Endothelial cell of umbilical vein (primary cell): ENCODE data around the gene GRID1. TPM values are rescaled to one million over a fixed set of nuclear protein-coding genes. Genes with fewer than 3 reads are reported as not detected.

Experiments
- BruUV-seq: library from RNA; stranded (reverse); fragments of 400-500 nt; replicated peaks from 2 replicates; lab custom pipeline; 2021; lab: Mats Ljungman, UMichigan
- CTCF ChIA-PET: fragments of 300-600, 350-600 bp; sonication (Branson Sonifier 250); formaldehyde crosslinking; loops from one replicate; lab custom pipeline; 2021; ENCODE audit warnings: antibody characterized with exemption, inconsistent platforms; lab: Charles Lee
- POLR2A ChIA-PET: fragments of 300-600, 350-600 bp; sonication (Branson Sonifier 250); formaldehyde crosslinking; loops from one replicate; lab custom pipeline; 2021; ENCODE audit warnings: antibody characterized with exemption, inconsistent platforms; lab: Charles Lee
- DNase-seq: peaks from one replicate; pipeline ENCODE4 v3.0.0-alpha.2; 2011; ENCODE audit warnings: low read depth, low spot score
- FAIRE-seq: peaks from 2 replicates; lab custom pipeline; 2011; peaks lifted over from hg19 to GRCh38; lab: Jason Lieb, UNC
- H2AFZ ChIP-seq: 2 replicates; pipeline ENCODE4 v1.6.0; 2012; ENCODE audit warnings: low read depth, low read length, control low read depth, inconsistent platforms
- H3K27ac ChIP-seq: 2 replicates; pipeline ENCODE4 v1.5.1; 2011; ENCODE audit warnings: low read depth, mild to moderate bottlenecking, control low read depth, low read length, moderate library complexity; ENCODE audit not compliant: insufficient read depth
- H3K27me3 ChIP-seq, 2 experiments: 2 replicates each; pipeline versions ENCODE4 v1.6.0 to v1.6.1; 2011; ENCODE audit warnings: low read length in 2 of 2, mixed read lengths in 1 of 2; ENCODE audit not compliant: control insufficient read depth in 2 of 2, insufficient read depth in 2 of 2
- H3K36me3 ChIP-seq, 2 experiments: 2 replicates in 1 of 2; 3 replicates in 1 of 2; pipeline ENCODE4 v1.5.1; 2011; ENCODE audit warnings: low read length in 2 of 2, mild to moderate bottlenecking in 1 of 2, moderate library complexity in 1 of 2; ENCODE audit not compliant: control insufficient read depth in 2 of 2, insufficient read depth in 2 of 2; ENCODE audit errors: extremely low read depth in 1 of 2
- H3K4me1 ChIP-seq: 3 replicates; pipeline ENCODE4 v1.5.1; 2011; ENCODE audit warnings: mild to moderate bottlenecking, low read length; ENCODE audit not compliant: control insufficient read depth, insufficient read depth; ENCODE audit errors: extremely low read depth
- H3K4me2 ChIP-seq: 2 replicates; pipeline ENCODE4 v1.6.1; 2011; ENCODE audit warnings: low read length, control low read depth, mixed read lengths; ENCODE audit not compliant: insufficient read depth
- H3K4me3 ChIP-seq, 3 experiments: fragments of 200-600 bp in 1 of 3; sonication (generic), shearing (Covaris generic) in 1 of 3; replicated peaks in 1 of 3; 2 replicates each; pipeline ENCODE4 v1.5.1; 2011 to 2016; ENCODE audit warnings: control low read depth in 3 of 3, low read length in 3 of 3, mild to moderate bottlenecking in 2 of 3, inconsistent platforms in 1 of 3, low read depth in 1 of 3, moderate library complexity in 1 of 3; ENCODE audit not compliant: insufficient read depth in 1 of 3
- H3K79me2 ChIP-seq: 2 replicates; pipeline ENCODE4 v1.6.0; 2012; ENCODE audit warnings: low read length, inconsistent platforms; ENCODE audit not compliant: control insufficient read depth, insufficient read depth
- H3K9ac ChIP-seq: replicated peaks from 2 replicates; pipeline ENCODE3; 2011; ENCODE audit warnings: low read length, control low read depth; ENCODE audit not compliant: insufficient read depth; ENCODE audit errors: extremely low read depth
- H3K9me1 ChIP-seq: replicated peaks from 3 replicates; pipeline ENCODE4 v1.6.0; 2011; ENCODE audit warnings: mild to moderate bottlenecking, low read length; ENCODE audit not compliant: control insufficient read depth, insufficient read depth; ENCODE audit errors: extremely low read depth
- H3K9me3 ChIP-seq: replicated peaks from 2 replicates; pipeline ENCODE4 v1.5.1; 2012; ENCODE audit warnings: low read length, inconsistent platforms; ENCODE audit not compliant: control insufficient read depth, insufficient read depth
- H4K20me1 ChIP-seq: replicated peaks from 2 replicates; pipeline ENCODE3; 2011; ENCODE audit warnings: mild to moderate bottlenecking, low read length; ENCODE audit not compliant: control insufficient read depth, insufficient read depth; ENCODE audit errors: extremely low read depth
- CTCF ChIP-seq, 2 donors: IDR thresholded peaks; 1 replicate in 1 of 2; 2 replicates in 1 of 2; pipeline ENCODE4 v1.5.1; 2011; ENCODE audit warnings: low read length in 2 of 2, mild to moderate bottlenecking in 2 of 2, moderate library complexity in 2 of 2, control low read depth in 1 of 2, inconsistent platforms in 1 of 2, low read depth in 1 of 2; ENCODE audit not compliant: insufficient read depth in 1 of 2; ENCODE audit errors: extremely low read depth in 1 of 2
- EZH2 ChIP-seq: IDR thresholded peaks from 2 replicates; pipeline ENCODE4 v1.6.1; 2012; ENCODE audit warnings: borderline replicate concordance, low read depth, mild to moderate bottlenecking, moderate library complexity, low read length, inconsistent platforms; ENCODE audit not compliant: severe bottlenecking
- JUN ChIP-seq: IDR thresholded peaks from 2 replicates; pipeline ENCODE4 v1.6.1; 2011; ENCODE audit warnings: borderline replicate concordance, low read depth; ENCODE audit not compliant: insufficient read length, insufficient read depth
- MAX ChIP-seq: IDR thresholded peaks from 2 replicates; pipeline ENCODE4 v1.6.1; 2011; ENCODE audit not compliant: insufficient read depth, insufficient read length
- MYC ChIP-seq: IDR thresholded peaks from one replicate; pipeline ENCODE4 v1.6.1; 2011; ENCODE audit warnings: mild to moderate bottlenecking, low read depth, low read length
- POLR2A ChIP-seq: IDR thresholded peaks from 2 replicates; pipeline ENCODE4 v1.6.1; 2012; ENCODE audit warnings: low read depth, mild to moderate bottlenecking, control low read depth, low read length
- POLR2AphosphoS5 ChIP-seq: IDR thresholded peaks from 2 replicates; pipeline ENCODE4 v1.6.1; 2012; ENCODE audit warnings: low read depth, mild to moderate bottlenecking, control low read depth, low read length, moderate library complexity; ENCODE audit not compliant: insufficient read depth
- dilution Hi-C: fragments of 300-500 bp; cut with MboI; formaldehyde crosslinking; loops from one replicate; pipeline ENCODE4 v1.15.0; 2019; ENCODE audit warnings: low sequenced_read_pairs; ENCODE audit not compliant: extremely low pct_ligation_motif_present
- intact Hi-C: fragments of 100-400 bp; cut with micrococcal nuclease; formaldehyde crosslinking; loops from one replicate; pipeline ENCODE4 v1.10.0; 2022
- polyA plus RNA-seq, 4 experiments: library from polyadenylated mRNA; depleted of rRNA in 3 of 4; stranded (reverse) in 3 of 4; unstranded in 1 of 4; fragments of >200 nt; gene quantifications; 2 replicates each; pipeline versions ENCODE4 v1.2.1 to v1.2.3, GENCODE V29; 2011 to 2012; ENCODE audit warnings: missing spikeins in 1 of 4
- total RNA-seq: library from RNA; stranded (reverse); gene quantifications from 2 replicates; pipeline ENCODE4 v1.2.3, GENCODE V29; 2021

Gene GRID1
- total and polyA plus RNA-seq, 2 donors (not counting 3 experiments of a cell fraction or from before 2014, with no cell fraction given): not detected

- no peaks in the 10 kb centered on the region for H3K79me2 ChIP-seq
- no peak overlapping the region for H3K4me2 ChIP-seq
- no peak overlapping the region for H2AFZ ChIP-seq
- FAIRE-seq (no peak), DNase-seq (no peak)
- H3K9me3 ChIP-seq: no peaks in the 10 kb centered on the region
- no peak overlapping the region for H3K27ac ChIP-seq
- no peak overlapping the region for H3K9ac ChIP-seq
- ChIA-PET POLR2A (no interaction called here), CTCF (no interaction called here)
- BruUV-seq: no TSS peak
- H4K20me1 ChIP-seq: no peaks in the 10 kb centered on the region
- TF ChIP-seq MAX: no peak
- TF ChIP-seq CTCF (IDR thresholded peaks at IDR 0.05; ENCODE audit: extremely low read depth in 1 of 2, insufficient read depth in 1 of 2, low read depth in 1 of 2, low read length in 2 of 2): no peak
- TF ChIP-seq POLR2AphosphoS5: no peak
- no peak for TF ChIP-seq POLR2A
- TF ChIP-seq JUN: no peak
- no peak for TF ChIP-seq MYC
- TF ChIP-seq EZH2: no peak
- intact Hi-C loops: no loop called here
- no peaks in the 10 kb centered on the region for H3K36me3 ChIP-seq
- H3K9me1 ChIP-seq: no peaks in the 10 kb centered on the region
- H3K27me3 ChIP-seq: no peaks in the 10 kb centered on the region
- no peaks in the 10 kb centered on the region for H3K4me1 ChIP-seq
- dilution Hi-C loops: no loop called here
- H3K4me3 ChIP-seq: no peak overlapping the region
Observed at GRCh38 chr10:85570871-85571270, 795.7 kb downstream of the GRID1 start.
